Measurements from ENCODE around the gene TNFSF8. TPM values are rescaled to one million over a fixed set of nuclear protein-coding genes. Genes with fewer than 3 reads are reported as not detected.

TNFSF8 gene
- total and polyA plus RNA-seq, 2 of the 8 experiments (the other 6 are each of a cell fraction or from before 2014, with no cell fraction given): not detected

DNA sequence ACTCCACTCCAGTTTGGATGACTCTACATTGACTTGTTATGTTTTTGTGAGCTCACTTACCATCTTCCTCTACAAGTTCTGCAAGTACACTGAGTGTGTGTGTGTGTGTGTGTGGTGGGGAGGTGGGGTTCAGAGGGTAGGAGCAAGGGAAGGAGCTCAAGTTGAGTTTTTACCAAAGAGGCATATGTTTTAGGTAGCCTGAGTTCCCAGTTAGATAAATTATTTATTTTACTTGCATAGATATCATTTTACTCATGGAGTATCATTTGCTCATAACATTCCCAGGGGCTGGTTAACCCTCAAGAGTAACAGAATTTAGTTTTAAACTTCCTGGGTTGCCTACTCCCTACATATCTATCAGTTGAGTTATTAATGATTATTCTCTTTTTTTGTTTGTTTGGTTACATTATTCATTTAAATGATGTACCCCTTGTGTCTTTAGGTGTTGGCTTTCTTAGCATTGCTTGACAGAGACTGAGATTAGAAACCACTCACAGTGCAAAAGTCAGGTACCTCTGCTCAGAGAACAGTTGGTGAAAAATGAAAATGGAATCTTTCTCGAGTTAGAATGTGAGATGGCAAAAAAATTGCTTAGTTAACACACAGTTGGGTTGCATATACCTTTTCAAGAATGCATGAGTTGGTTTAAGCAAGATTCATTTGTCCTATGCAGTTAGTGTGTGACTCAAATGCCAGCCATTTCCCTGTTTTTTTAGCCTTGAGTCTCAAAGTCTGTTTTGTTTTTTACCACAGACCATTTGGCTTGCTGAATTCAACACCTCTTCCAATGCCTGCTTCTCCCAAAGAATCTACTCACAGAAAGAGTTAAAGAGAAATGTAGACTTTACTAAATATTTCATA lies 29.2 kb downstream of the TNFSF8 start:
- H3K4me3 ChIP-seq (ENCODE audit: extremely low read depth in 1 of 4, insufficient read depth in 2 of 4, low read depth in 3 of 4, low read length in 4 of 4): no peak overlapping the region
- H3K18ac ChIP-seq (ENCODE audit: extremely low read depth, low read length): no peak overlapping the region
- no peaks in the 10 kb centered on the region; the same call in 1 of the 2 replicates for H3K23me2 ChIP-seq (ENCODE audit: low read depth, low read length)
- no peaks in the 10 kb centered on the region for H3K4me1 ChIP-seq (replicated peaks in 1 of 4; ENCODE audit: control insufficient read depth in 3 of 4, insufficient read depth in 4 of 4, low read length in 3 of 4)
- no peaks in the 10 kb centered on the region for H3K79me2 ChIP-seq (ENCODE audit: control insufficient read depth in 1 of 2, insufficient read depth in 2 of 2, low read length in 2 of 2)
- H3K14ac ChIP-seq (ENCODE audit: insufficient read length): no peak overlapping the region
- no peak overlapping the region for H2AK5ac ChIP-seq (ENCODE audit: low read depth, low read length)
- H3K4ac ChIP-seq (replicated peaks; ENCODE audit: insufficient read length, low read depth, low read length): no peak overlapping the region
- no peak overlapping the region for H2BK15ac ChIP-seq (ENCODE audit: low read length)
- no peak overlapping the region for H4K8ac ChIP-seq (ENCODE audit: extremely low read depth, insufficient read depth, low read length)
- H3K9me3 ChIP-seq (ENCODE audit: insufficient read depth in 2 of 2, low read depth in 1 of 2, low read length in 1 of 2): no peaks in the 10 kb centered on the region
- no peak overlapping the region for H3K27ac ChIP-seq (ENCODE audit: low read depth, low read length)
- no peaks in the 10 kb centered on the region for H3K36me3 ChIP-seq (ENCODE audit: control insufficient read depth in 2 of 4, insufficient read depth in 4 of 4, low read length in 3 of 4)
- H3K9ac ChIP-seq (replicated peaks in 1 of 4; ENCODE audit: extremely low read depth in 1 of 4, low read depth in 3 of 4, low read length in 3 of 4): no peak overlapping the region
- no peak overlapping the region for H3K56ac ChIP-seq (replicated peaks; ENCODE audit: insufficient read length, low read depth, low read length)
- H2BK120ac ChIP-seq (replicated peaks; ENCODE audit: low read depth, low read length): no peak overlapping the region
- H3K27me3 ChIP-seq (replicated peaks in 1 of 4; ENCODE audit: control insufficient read depth in 3 of 4, extremely low read depth in 1 of 4, insufficient read depth in 3 of 4, low read length in 3 of 4): no peaks in the 10 kb centered on the region; a peak in 1 of 7 replicates
- no peak overlapping the region for H2AFZ ChIP-seq (ENCODE audit: low read length)
- POLR2A ChIA-PET (ENCODE audit: partially characterized antibody): no interaction called here
- H3K4me2 ChIP-seq (ENCODE audit: insufficient read depth in 1 of 2, low read depth in 2 of 2, low read length in 2 of 2): no peak overlapping the region
- CTCF ChIA-PET (ENCODE audit: partially characterized antibody): interaction anchor here (1.1 to 3.0 kb wide), 3 partner anchors 9 to 220 kb away, joined by 4 to 21 read pairs (median 7); no protein-coding TSS in a partner anchor
- 80% methylated on average over 1 of the region's 1 CpG; no CpG with 5 or more reads in 1 of the 2 experiments for WGBS, 2 experiments (ENCODE audit: extremely low coverage in 1 of 2, insufficient coverage in 1 of 2, insufficient read length in 1 of 2, insufficient replicate concordance in 2 of 2, low coverage in 1 of 2, low lambda C conversion rate in 2 of 2, missing lambda C conversion rate in 1 of 2)
- no peaks in the 10 kb centered on the region for H4K20me1 ChIP-seq (replicated peaks in 1 of 2; ENCODE audit: control insufficient read depth in 1 of 2, insufficient read depth in 2 of 2, low read length in 2 of 2)
- no peak overlapping the region for H4K5ac ChIP-seq (ENCODE audit: insufficient read length, low read depth, low read length)
- H3K23ac ChIP-seq (ENCODE audit: insufficient read length): no peak overlapping the region
- no peak for FAIRE-seq
- no peak overlapping the region for H2BK5ac ChIP-seq (ENCODE audit: low read depth, low read length)
- no peak overlapping the region for H2BK20ac ChIP-seq (ENCODE audit: low read length)
- H2BK12ac ChIP-seq (ENCODE audit: low read depth, low read length): no peak overlapping the region
- DNase-seq (ENCODE audit: low read depth in 1 of 2, low spot score in 2 of 2): no peak
- H3K79me1 ChIP-seq (ENCODE audit: low read depth, low read length): no peaks in the 10 kb centered on the region
- no peak overlapping the region for H4K91ac ChIP-seq (replicated peaks; ENCODE audit: insufficient read length, low read length)
- TF ChIP-seq ZNF274 (IDR thresholded peaks at IDR 0.05; ENCODE audit: borderline replicate concordance, extremely low read depth, low read length) (no peak), TBP (IDR thresholded peaks at IDR 0.05; ENCODE audit: low read depth, low read length) (no peak), JUN (IDR thresholded peaks at IDR 0.05; ENCODE audit: low read depth, low read length) (no peak), TAF1 (IDR thresholded peaks at IDR 0.05; ENCODE audit: low read depth, low read length) (no peak), YY1 (IDR thresholded peaks at IDR 0.05; ENCODE audit: low read depth, low read length) (no peak), ASH2L (IDR thresholded peaks at IDR 0.05; ENCODE audit: low read length) (no peak), BACH1 (IDR thresholded peaks at IDR 0.05; ENCODE audit: low read length) (no peak), FOSL1 (IDR thresholded peaks at IDR 0.05; ENCODE audit: insufficient read depth, low read depth, low read length) (no peak), EGR1 (IDR thresholded peaks at IDR 0.05; ENCODE audit: borderline replicate concordance, low read depth, low read length) (no peak), CEBPB (IDR thresholded peaks at IDR 0.05; ENCODE audit: low read depth, low read length) (no peak), KDM1A (IDR thresholded peaks at IDR 0.05; ENCODE audit: borderline replicate concordance, low read length) (no peak)
- TF ChIP-seq, protein P1, sequence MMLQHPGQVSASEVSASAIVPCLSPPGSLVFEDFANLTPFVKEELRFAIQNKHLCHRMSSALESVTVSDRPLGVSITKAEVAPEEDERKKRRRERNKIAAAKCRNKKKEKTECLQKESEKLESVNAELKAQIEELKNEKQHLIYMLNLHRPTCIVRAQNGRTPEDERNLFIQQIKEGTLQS (IDR thresholded peaks at IDR 0.05; ENCODE audit: insufficient read depth, low read depth, low read length): no peak

All from H1 (cell line).